ENCODE results near the gene NUP62. TPM values are rescaled to one million over a fixed set of nuclear protein-coding genes. Genes with fewer than 3 reads are reported as not detected.

The NUP62 gene
- total and polyA plus RNA-seq, 2 of the 8 experiments (the other 6 are each of a cell fraction or from before 2014, with no cell fraction given) = 50.0 to 107 TPM

DNA sequence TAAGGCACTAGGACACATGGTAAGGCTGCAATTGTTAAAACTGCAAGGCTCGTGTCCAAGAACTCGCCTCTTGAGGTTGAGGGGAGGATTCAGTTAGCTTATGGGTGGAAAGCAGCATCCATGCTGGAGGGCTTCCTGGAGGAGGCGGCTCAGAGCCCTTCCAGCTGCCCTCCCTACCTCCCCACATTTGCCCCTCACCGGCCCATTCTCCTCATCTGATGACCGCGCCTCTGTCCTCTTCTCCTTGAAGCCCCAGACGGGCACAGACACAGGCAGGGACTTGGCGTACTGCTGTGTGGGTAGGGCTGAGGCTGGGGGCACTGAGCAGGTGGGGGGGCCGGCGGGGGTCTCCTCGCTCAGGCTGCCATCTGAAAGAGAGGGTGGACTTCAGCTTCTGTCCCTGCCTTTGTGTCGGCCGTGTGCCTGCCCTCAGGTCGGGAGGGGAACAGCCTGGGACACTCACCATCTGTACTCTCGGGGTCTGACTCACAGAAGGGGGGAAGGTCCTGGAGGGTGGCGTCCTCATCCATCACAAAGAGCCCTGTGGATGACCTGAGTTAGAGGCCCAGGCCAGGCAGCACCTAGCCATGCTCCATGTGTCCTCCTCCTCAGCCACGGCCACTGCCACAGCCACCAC is 57.8 kb downstream of the NUP62 start:
- TF ChIP-seq, protein P1, sequence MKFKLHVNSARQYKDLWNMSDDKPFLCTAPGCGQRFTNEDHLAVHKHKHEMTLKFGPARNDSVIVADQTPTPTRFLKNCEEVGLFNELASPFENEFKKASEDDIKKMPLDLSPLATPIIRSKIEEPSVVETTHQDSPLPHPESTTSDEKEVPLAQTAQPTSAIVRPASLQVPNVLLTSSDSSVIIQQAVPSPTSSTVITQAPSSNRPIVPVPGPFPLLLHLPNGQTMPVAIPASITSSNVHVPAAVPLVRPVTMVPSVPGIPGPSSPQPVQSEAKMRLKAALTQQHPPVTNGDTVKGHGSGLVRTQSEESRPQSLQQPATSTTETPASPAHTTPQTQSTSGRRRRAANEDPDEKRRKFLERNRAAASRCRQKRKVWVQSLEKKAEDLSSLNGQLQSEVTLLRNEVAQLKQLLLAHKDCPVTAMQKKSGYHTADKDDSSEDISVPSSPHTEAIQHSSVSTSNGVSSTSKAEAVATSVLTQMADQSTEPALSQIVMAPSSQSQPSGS (IDR thresholded peaks at IDR 0.05; ENCODE audit: low read length) = no peak
- no peak for TF ChIP-seq RNF2 (IDR thresholded peaks at IDR 0.05; ENCODE audit: borderline replicate concordance, low read depth, low read length, missing control alignments, poor library complexity, severe bottlenecking)
- no peak for TF ChIP-seq SIN3A (conservative IDR thresholded peaks at IDR 0.05 in 1 of 2, IDR thresholded peaks at IDR 0.05 in 1 of 2; ENCODE audit: low read depth in 1 of 2, low read length in 2 of 2)
- TF ChIP-seq RAD21 (IDR thresholded peaks at IDR 0.05 in 1 of 2, conservative IDR thresholded peaks at IDR 0.05 in 1 of 2; ENCODE audit: low read depth in 2 of 2, low read length in 2 of 2) = no peak
- no peak for TF ChIP-seq SIRT6 (IDR thresholded peaks at IDR 0.05; ENCODE audit: low read length)
- no peak for TF ChIP-seq CBX5 (IDR thresholded peaks at IDR 0.05; ENCODE audit: low read depth, low read length)
- no peak for TF ChIP-seq POLR2A (IDR thresholded peaks at IDR 0.05; ENCODE audit: control extremely low read depth in 1 of 2, low read depth in 2 of 2, low read length in 2 of 2)
- no peak for TF ChIP-seq SRF (IDR thresholded peaks at IDR 0.05; ENCODE audit: low read depth, low read length)
- TF ChIP-seq EZH2 (IDR thresholded peaks at IDR 0.05; ENCODE audit: low read depth, low read length, severe bottlenecking) = no peak
- Histone ChIP-seq H4K91ac (replicated peaks; ENCODE audit: insufficient read length, low read length) (no peak overlapping the region), H2AFZ (ENCODE audit: low read length) (no peak overlapping the region), H2BK120ac (replicated peaks; ENCODE audit: low read depth, low read length) (no peak overlapping the region), H2BK15ac (ENCODE audit: low read length) (no peak overlapping the region), H2BK12ac (ENCODE audit: low read depth, low read length) (no peak overlapping the region), H3K4me1 (replicated peaks in 1 of 4; ENCODE audit: control insufficient read depth in 3 of 4, insufficient read depth in 4 of 4, low read length in 3 of 4) (peaks cover 0 to 11% (median 6%) of the 10 kb centered on the region in 4 experiments; a peak in 5 of 7 replicates), H3K4ac (replicated peaks; ENCODE audit: insufficient read length, low read depth, low read length) (no peak overlapping the region), H3K27me3 (replicated peaks in 1 of 4; ENCODE audit: control insufficient read depth in 3 of 4, extremely low read depth in 1 of 4, insufficient read depth in 3 of 4, low read length in 3 of 4) (no peaks in the 10 kb centered on the region), H4K20me1 (replicated peaks in 1 of 2; ENCODE audit: control insufficient read depth in 1 of 2, insufficient read depth in 2 of 2, low read length in 2 of 2) (no peaks in the 10 kb centered on the region), H3K23ac (ENCODE audit: insufficient read length) (no peak overlapping the region), H3K79me2 (ENCODE audit: control insufficient read depth in 1 of 2, insufficient read depth in 2 of 2, low read length in 2 of 2) (peaks cover 0 to 21% of the 10 kb centered on the region in 2 experiments; a peak in 2 of 4 replicates), H3K18ac (ENCODE audit: extremely low read depth, low read length) (no peak overlapping the region), H2AK5ac (ENCODE audit: low read depth, low read length) (0 out of 2 replicates have a peak overlapping the region, but pooled peaks have one; percentile 39), H3K4me2 (ENCODE audit: insufficient read depth in 1 of 2, low read depth in 2 of 2, low read length in 2 of 2) (no peak overlapping the region), H3K79me1 (ENCODE audit: low read depth, low read length) (peaks cover 12% of the 10 kb centered on the region), H3K9me3 (ENCODE audit: insufficient read depth in 2 of 2, low read depth in 1 of 2, low read length in 1 of 2) (no peaks in the 10 kb centered on the region), H2BK5ac (ENCODE audit: low read depth, low read length) (no peak overlapping the region; the same call in 1 of the 2 replicates), H3K14ac (ENCODE audit: insufficient read length) (no peak overlapping the region), H3K56ac (replicated peaks; ENCODE audit: insufficient read length, low read depth, low read length) (no peak overlapping the region), H3K27ac (ENCODE audit: low read depth, low read length) (no peak overlapping the region), H4K5ac (ENCODE audit: insufficient read length, low read depth, low read length) (no peak overlapping the region), H2BK20ac (ENCODE audit: low read length) (no peak overlapping the region), H3K36me3 (ENCODE audit: control insufficient read depth in 2 of 4, insufficient read depth in 4 of 4, low read length in 3 of 4) (no peaks in the 10 kb centered on the region; a peak in 1 of 8 replicates), H3K9ac (replicated peaks in 1 of 4; ENCODE audit: extremely low read depth in 1 of 4, low read depth in 3 of 4, low read length in 3 of 4) (no peak overlapping the region), H3K23me2 (ENCODE audit: low read depth, low read length) (peaks cover 19% of the 10 kb centered on the region), H3K4me3 (ENCODE audit: extremely low read depth in 1 of 4, insufficient read depth in 2 of 4, low read depth in 3 of 4, low read length in 4 of 4) (no peak overlapping the region), H4K8ac (ENCODE audit: extremely low read depth, insufficient read depth, low read length) (no peak overlapping the region)
- FAIRE-seq = no peak
- ChIA-PET POLR2A (ENCODE audit: partially characterized antibody) (interaction anchor here (1.0 to 12.4 kb wide), 3 partner anchors 10 to 18 kb away, joined by 3 to 247 read pairs (median 6); partner anchors contain the start of gene PTOV1), CTCF (ENCODE audit: partially characterized antibody) (interaction anchor here (1.2 to 1.3 kb wide), 2 partner anchors 10 to 81 kb away, joined by 3 read pairs; no protein-coding TSS in a partner anchor)
- 88% methylated on average over 15 of the region's 17 CpGs; no CpG with 5 or more reads in 1 of the 2 experiments for WGBS, 2 experiments (ENCODE audit: extremely low coverage in 1 of 2, insufficient coverage in 1 of 2, insufficient read length in 1 of 2, insufficient replicate concordance in 2 of 2, low coverage in 1 of 2, low lambda C conversion rate in 2 of 2, missing lambda C conversion rate in 1 of 2)
- DNase-seq (ENCODE audit: low read depth in 1 of 2, low spot score in 2 of 2) = no peak

Data from H1 (cell line).